ENCODE measurements around the gene SPOCK2.

DNA sequence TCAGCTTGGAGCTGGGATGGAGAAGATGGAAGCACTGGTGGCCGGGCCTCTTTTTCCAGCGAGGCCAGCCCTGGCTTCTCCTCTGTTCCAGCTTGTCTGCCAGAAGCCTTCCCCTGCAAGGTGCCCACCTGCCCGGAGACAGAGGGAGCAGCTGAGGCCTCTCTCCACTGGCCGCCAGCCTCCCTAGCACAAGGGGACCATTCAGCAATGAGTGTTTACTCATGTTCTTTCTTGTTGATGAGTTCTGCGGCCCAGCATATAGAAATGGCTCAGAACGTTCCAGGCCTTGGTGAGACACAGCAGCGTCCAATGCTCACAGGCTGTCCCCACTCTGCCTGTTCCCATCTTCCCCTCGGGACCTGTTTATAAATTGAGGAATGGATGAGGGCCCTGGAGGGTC is 76.9 kb downstream of the SPOCK2 start:
- TF ChIP-seq, protein P1, sequence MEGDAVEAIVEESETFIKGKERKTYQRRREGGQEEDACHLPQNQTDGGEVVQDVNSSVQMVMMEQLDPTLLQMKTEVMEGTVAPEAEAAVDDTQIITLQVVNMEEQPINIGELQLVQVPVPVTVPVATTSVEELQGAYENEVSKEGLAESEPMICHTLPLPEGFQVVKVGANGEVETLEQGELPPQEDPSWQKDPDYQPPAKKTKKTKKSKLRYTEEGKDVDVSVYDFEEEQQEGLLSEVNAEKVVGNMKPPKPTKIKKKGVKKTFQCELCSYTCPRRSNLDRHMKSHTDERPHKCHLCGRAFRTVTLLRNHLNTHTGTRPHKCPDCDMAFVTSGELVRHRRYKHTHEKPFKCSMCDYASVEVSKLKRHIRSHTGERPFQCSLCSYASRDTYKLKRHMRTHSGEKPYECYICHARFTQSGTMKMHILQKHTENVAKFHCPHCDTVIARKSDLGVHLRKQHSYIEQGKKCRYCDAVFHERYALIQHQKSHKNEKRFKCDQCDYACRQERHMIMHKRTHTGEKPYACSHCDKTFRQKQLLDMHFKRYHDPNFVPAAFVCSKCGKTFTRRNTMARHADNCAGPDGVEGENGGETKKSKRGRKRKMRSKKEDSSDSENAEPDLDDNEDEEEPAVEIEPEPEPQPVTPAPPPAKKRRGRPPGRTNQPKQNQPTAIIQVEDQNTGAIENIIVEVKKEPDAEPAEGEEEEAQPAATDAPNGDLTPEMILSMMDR (IDR thresholded peaks at IDR 0.05) = no peak
- no peak for TF ChIP-seq POLR2A (IDR thresholded peaks at IDR 0.05)

All from prostate gland (tissue), 2 donors.